Skeletal muscle satellite cell (primary cell): Measurements from ENCODE around the gene NEBL. TPM values are rescaled to one million over a fixed set of nuclear protein-coding genes. Genes with fewer than 3 reads are reported as not detected.

ENCODE experiments used
- small RNA-seq: library from RNA; depleted of rRNA; stranded (forward); fragments of <200 nt; gene quantifications from one replicate; pipeline ENCODE3, GENCODE V24; 2012

The NEBL gene

Small RNA genes lying within 50 kb of the gene (small RNA-seq; reads per million reads assigned to genes)
- gene AL157398.1 (not detected), gene MTND1P21 (not detected)
